LNCAP (cell line): ENCODE measurements around the gene ARHGAP18.

ENCODE experiments used
- CTCF ChIP-seq: fragments of 450-650 bp; IDR thresholded peaks from 2 replicates; pipeline ENCODE4 v1.5.1; 2017; ENCODE audit warnings: mild to moderate bottlenecking

ARHGAP18 gene

GRCh38 chr6:129544892-129545612, 164.9 kb downstream of the ARHGAP18 start:
- no peak for TF ChIP-seq CTCF

GRCh38 chr6:129543981-129544380, 166.0 kb downstream of the ARHGAP18 start:
- TF ChIP-seq CTCF, result no peak

GRCh38 chr6:129542705-129543104, 167.3 kb downstream of the ARHGAP18 start:
- TF ChIP-seq CTCF, result no peak

- no peak for TF ChIP-seq CTCF
Observed at GRCh38 chr6:129539032-129539431, 170.9 kb downstream of the ARHGAP18 start.

GRCh38 chr6:129536271-129536670, 173.7 kb downstream of the ARHGAP18 start:
- no peak for TF ChIP-seq CTCF

GRCh38 chr6:129534926-129535325, 175.1 kb downstream of the ARHGAP18 start:
- TF ChIP-seq CTCF, result no peak
